GM19099 (cell line): ENCODE measurements around the gene SCLY.

Experiments
- POLR2A ChIP-seq: IDR thresholded peaks from 3 replicates; pipeline ENCODE4 v1.6.1; 2011; ENCODE audit warnings: low read depth; ENCODE audit not compliant: insufficient read length; ENCODE audit errors: extremely low read depth

Gene SCLY, protein sequence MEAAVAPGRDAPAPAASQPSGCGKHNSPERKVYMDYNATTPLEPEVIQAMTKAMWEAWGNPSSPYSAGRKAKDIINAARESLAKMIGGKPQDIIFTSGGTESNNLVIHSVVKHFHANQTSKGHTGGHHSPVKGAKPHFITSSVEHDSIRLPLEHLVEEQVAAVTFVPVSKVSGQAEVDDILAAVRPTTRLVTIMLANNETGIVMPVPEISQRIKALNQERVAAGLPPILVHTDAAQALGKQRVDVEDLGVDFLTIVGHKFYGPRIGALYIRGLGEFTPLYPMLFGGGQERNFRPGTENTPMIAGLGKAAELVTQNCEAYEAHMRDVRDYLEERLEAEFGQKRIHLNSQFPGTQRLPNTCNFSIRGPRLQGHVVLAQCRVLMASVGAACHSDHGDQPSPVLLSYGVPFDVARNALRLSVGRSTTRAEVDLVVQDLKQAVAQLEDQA

DNA sequence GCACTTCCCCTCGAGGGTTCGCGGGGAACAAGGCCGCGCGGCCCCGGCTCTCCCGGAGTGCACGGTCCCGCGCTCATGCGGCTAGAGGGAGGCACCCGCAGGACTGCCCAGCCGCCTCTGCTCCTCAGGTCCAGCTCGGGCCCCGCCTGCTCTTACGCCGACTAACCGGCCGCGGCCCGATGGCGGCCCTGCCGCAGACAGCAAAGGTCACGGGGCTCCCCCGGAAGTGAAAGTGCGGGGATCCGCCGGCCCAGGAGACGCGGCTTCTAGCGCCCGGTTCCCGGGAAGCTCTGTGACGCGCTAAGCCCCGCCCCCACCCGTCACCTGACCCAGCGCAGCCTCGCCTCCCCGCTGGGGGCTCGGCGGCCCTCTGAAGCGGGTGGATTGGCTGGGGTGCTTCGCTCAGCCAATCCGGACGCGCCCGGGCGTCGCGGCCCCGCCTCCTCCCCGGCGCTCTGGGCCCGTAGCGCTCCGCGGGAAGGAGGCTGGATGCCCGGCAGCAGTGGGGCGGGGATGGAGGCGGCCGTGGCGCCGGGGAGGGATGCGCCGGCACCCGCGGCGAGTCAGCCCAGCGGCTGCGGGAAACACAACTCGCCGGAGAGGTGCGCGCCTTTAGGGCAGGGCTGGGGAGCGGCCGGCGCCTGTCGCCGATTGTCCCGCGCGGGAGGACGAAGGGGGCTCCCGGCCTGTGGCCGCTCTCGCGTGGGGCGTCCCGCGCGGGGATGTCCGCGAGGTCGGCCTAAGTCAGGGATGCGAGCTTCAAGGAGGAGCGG lies at the start of gene SCLY:
Gene SCLY (plus strand): TSS at position 460 of the 773 bp plus-strand sequence. CDS start 54 bp downstream, at position 514.
- TF ChIP-seq POLR2A, result peak; percentile 82

GRCh38 chr2:238013806-238014205 lies 47.0 kb upstream of the SCLY start:
- TF ChIP-seq POLR2A, result no peak

DNA sequence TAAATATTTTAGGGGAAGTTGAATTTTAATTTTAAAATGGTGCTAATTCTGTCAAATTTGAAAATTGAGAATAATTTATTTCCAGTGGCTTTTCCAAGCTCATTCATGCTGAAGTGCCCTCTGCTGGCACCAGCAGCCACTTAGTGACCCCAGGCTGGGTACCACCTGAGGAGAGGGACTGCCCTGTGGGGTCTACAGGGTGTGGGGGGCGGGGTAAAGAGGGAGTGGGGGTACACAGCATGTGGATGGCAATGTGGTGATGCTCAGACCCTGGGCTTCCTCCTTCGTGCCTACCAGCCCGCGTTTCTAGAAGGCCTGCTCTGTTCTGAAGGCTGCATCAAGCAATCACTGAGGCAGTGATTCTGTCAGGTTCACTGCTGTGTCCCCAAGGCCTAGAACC lies 45.1 kb upstream of the SCLY start:
- TF ChIP-seq POLR2A, result no peak

DNA sequence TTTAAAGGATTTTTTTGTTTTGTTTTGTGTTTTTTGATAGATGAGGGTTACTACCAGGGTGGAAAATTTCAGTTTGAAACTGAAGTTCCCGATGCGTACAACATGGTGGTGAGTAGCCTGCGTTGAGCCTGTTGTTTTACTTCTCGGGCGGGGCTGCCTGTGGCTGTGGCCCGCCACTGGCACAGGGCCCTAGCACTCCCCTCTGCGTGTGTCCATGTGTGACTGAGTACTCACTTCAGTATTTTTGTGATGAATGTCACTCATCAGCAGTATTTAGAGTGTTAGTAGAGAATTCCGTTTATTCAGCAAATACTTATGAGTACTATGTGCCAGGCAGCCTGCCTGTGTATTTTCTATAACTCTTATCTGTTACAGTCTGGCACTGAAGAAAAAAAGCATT lies 44.3 kb upstream of the SCLY start:
- no peak for TF ChIP-seq POLR2A

GRCh38 chr2:238019962-238020361 lies 40.8 kb upstream of the SCLY start:
- TF ChIP-seq POLR2A, result no peak

- TF ChIP-seq POLR2A, result no peak
Observed at GRCh38 chr2:238020816-238021215, 40.0 kb upstream of the SCLY start.

- TF ChIP-seq POLR2A, result no peak
Observed at GRCh38 chr2:238021327-238021726, 39.5 kb upstream of the SCLY start.

DNA sequence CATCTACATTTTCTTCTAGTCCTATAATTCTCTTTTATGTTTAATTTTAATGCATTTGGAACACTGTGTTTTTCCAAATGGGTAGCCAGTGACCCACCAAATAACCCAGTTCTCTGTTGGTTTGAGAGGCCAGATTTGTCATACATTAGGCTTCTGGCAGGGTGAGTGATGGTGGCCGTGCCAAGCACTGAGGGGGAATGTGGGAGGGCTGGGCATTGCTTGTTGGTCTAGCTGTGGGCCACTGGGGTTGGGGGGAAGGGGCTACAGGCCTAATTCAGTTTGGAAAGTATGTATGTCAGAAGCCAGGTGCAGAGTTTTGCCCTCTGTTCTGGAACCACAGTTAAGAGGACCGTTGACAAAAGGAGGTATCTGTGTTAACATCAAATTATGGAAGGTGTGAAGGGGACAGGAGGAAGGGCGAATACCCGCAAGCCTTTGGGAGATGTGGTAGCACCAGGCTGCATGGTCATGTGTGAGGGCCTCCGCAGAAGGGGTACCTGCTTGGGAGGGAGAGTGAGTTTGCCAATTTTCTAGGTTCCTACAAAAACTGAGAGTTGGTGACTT lies 38.1 kb upstream of the SCLY start:
- no peak for TF ChIP-seq POLR2A

DNA sequence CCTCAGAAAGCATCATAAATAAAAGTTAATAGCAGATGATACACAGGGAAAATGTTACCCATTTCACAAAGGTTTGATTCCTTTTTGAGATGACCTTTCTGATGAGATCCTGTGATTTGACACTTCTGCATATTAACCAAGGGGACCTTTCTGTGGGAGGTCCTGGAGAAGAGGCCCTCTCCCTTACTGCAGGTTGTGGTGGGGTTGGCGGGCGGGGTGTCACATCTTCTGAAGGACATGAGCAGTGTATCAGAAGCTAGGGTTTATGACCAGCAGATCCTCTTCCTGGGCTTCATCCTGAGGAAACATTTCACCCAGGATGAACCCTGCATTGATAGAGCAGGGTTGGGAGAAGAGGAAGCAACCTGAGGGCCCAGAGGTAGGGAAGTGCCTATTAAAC lies 37.2 kb upstream of the SCLY start:
- no peak for TF ChIP-seq POLR2A

DNA sequence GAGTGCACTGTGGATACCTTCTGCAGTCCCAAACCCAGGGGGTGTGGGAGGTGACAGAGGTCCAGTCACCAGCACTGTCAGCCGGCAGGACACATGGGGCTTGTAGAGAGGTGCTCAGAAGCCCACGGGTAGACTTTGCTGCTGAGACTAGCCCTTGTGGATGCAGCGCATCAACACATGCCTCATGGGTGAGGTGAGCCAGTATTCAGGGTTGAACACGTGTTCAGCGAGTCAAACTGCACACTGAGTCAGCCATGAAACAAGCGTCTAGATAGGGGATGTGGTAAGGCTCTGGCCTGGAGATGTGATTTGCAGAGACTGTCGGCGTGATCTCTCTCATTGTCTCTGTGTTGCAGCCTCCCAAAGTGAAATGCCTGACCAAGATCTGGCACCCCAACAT lies 35.8 kb upstream of the SCLY start:
- no peak for TF ChIP-seq POLR2A

DNA sequence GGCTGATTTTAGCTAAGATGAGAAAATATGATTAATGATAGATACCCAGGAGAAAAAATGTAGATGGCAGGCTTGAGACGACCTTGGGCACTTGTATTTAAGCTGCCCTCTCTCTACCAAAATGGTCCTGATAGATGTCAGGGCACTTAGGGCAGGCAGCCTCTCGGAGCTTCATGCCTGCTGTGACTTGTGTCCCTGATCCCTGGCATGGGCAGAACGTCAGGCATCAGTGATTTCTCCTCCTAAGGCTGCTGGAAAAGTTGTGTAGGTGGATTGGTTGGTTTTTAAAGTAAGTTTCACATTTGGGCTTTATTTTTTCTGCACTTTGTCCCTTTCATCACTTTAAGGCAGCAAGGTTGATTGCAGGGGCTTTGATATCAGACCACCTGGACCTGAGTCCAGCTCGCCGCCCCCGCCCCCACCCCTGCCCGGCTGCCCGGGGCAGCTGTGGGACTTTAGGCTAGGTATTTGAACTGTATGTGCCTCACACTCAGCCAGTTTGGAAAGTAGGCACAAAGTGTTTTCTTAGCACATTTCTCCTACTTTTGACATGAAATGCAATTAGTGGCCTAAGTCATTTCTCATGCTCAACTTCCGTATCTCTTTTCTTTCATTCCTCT lies 35.0 kb upstream of the SCLY start:
- no peak for TF ChIP-seq POLR2A

DNA sequence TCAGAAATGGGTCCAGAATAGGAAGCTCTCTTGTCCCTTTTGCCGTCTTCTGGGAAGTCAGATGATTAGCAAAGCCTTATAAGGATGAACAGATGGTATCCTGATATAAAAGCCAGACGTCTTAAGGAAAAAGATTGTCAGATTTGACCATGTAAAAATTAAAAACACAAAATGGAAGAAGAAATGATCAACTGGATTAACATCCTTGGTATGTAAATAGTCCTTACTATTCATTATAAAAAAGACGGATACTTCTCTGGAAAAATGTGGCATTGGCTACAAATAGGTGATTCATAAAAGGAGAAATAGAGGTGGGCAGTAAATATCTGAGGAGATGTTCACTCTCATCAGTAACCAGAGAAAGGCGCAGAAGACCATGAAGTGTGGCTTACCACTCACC lies 33.7 kb upstream of the SCLY start:
- TF ChIP-seq POLR2A, result no peak

DNA sequence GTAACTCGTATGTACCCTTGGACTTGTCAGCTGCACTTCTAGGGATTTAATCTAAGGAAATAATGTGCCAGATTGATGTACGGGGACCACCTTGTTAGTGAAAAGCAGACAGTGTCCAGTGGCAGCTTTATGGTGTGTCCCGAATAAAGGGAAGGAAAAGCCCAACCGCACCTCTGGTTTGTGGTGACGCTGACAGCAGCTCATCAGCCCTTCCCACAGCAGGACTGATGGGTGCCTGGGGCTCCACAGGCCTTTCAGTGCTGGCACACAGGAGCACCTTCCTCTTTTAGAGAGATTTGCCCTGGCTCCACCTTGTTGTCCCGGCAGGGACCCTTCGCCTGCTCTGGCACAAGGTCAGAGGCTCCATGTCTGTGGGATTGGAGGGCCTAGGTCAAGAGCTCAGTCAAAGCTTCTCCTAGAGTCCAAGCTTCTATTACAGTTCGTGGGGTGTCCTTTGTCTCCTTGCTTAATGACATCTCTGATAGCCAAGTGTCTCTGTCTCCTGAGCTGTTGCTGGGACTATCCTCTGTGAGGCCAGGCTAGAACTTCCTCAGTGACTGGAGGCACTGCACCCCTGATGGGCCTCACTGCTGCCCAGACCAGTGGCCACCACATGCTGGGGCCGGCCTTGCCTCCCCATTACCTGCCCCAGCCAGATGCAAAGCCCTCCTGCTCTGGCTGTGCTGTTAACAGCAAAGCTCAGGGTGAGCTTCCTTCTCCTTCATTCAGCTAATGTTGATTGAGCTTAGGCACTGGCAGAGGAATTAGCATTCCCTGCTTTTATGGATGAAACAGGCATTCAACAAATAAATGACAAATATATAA lies 33.0 kb upstream of the SCLY start:
- TF ChIP-seq POLR2A, result no peak

DNA sequence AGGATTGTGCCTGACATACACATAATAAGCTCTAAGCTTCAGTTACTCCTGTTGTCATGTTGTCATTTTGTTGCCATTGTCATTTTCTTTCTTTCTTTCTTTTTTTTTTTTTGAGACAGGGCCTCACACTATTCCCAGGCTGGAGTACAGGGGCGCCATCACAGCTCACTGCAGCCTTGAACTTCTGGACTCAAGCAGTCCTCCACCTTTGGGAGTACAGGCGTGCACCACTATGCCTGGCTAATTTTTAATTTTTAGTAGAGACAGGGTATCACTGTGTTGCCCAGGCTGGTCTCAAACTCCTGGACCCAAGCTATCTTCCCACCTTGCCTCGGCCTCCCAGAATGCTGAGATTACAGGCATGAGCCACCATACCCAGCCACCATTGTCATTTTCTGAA lies 30.9 kb upstream of the SCLY start:
- no peak for TF ChIP-seq POLR2A
